BJ (cell line): Measurements from ENCODE around the gene RBBP7. TPM values are rescaled to one million over a fixed set of nuclear protein-coding genes. Genes with fewer than 3 reads are reported as not detected.

ENCODE experiments used
- CTCF ChIA-PET: fragments of 350-600 bp; formaldehyde crosslinking; extraction: SDS; loops from one replicate; lab custom pipeline; 2021; ENCODE audit warnings: antibody characterized with exemption, inconsistent platforms; lab: Yijun Ruan, JAX
- POLR2A ChIA-PET: fragments of 300-600 bp; sonication (Branson Sonifier 250); formaldehyde crosslinking; extraction: SDS; loops from one replicate; lab custom pipeline; 2021; ENCODE audit warnings: antibody characterized with exemption; lab: Charles Lee
- DNase-seq: peaks from one replicate; pipeline ENCODE4 v3.0.0-alpha.2; 2011; ENCODE audit warnings: low read depth
- H3K27me3 ChIP-seq: 2 replicates; pipeline ENCODE4 v1.6.0; 2011; ENCODE audit warnings: low read length; ENCODE audit not compliant: control insufficient read depth, insufficient read depth
- H3K36me3 ChIP-seq: 2 replicates; pipeline ENCODE4 v1.5.1; 2011; ENCODE audit warnings: low read length; ENCODE audit not compliant: control insufficient read depth, insufficient read depth
- H3K4me3 ChIP-seq: 2 replicates; pipeline ENCODE4 v1.5.1; 2011; ENCODE audit warnings: low read depth, mild to moderate bottlenecking, control low read depth, low read length
- polyA minus RNA-seq: library from RNA; depleted of rRNA, polyadenylated mRNA; stranded (reverse); fragments of >200 nt; gene quantifications from 2 replicates; pipeline ENCODE4 v1.2.3, GENCODE V29; 2011; rRNA and poly(A)+ RNA removed
- polyA plus RNA-seq: library from polyadenylated mRNA; depleted of rRNA; stranded (reverse); fragments of >200 nt; gene quantifications from 2 replicates; pipeline ENCODE4 v1.2.3, GENCODE V29; 2011; rRNA removed
- TF ChIP-seq, protein P1 (sequence below): IDR thresholded peaks from 2 replicates; pipeline ENCODE4 v1.5.1; 2011; ENCODE audit warnings: low read depth, mild to moderate bottlenecking, control low read depth, inconsistent platforms, low read length, moderate library complexity; ENCODE audit not compliant: insufficient read depth

The RBBP7 gene
- 118 and 123 TPM in 2 replicates for polyA plus RNA-seq
- polyA minus RNA-seq = 47.9 and 65.0 TPM in 2 replicates

DNA sequence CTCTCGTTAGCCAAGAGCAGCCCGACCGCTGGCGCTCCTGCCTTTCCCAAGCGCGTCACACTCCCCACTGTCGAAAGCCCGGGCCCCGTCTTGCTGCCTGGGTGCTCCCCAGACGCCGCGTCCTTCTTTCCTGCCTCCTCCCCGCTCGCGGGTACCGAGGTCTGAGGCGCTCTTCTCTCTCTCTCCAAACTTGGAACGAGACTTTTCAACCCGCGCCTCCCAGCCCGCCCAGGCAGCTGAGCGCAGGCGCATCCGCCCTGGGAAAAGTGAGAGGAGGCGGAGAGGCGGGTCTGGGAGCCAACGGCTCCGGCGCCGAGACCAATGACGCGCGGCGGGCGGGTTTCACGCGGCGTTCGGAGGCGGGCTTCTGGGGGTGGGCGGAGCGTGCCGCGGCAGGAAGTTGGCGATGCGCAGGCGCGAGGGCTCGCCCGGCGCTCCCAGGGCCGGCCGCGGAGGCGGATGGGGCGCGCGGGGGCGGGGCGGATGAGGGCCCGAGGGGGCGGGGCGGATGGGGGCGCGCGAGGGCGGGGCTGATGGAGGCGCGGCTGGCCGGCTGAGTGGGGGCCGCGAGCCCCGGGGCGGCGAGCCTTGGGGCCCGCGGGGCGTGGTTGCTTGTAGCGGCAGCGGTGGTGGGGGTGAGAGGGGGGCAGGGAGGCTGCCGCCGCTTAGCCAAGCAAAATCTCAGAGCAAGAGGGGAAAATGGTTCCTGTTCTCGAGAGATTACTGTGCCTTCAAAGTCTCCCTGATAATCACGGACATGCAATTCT is at the start of gene RBBP7:
Gene RBBP7, minus strand, starts transcription at position 268 of the 767 bp plus-strand sequence. CDS start 309 bp downstream, outside the sequence.
- peak within 1 kb of the TSS; percentile 77 for H3K4me3 ChIP-seq
- no peaks in the 10 kb centered on the region for H3K36me3 ChIP-seq
- no peaks in the 10 kb centered on the region for H3K27me3 ChIP-seq
- peak; percentile 46 for DNase-seq
- CTCF ChIA-PET = interaction anchor here (1.0 to 1.9 kb wide), 2 partner anchors 12 to 15 kb away, joined by 3 to 9 read pairs; no protein-coding TSS in a partner anchor
- POLR2A ChIA-PET = no interaction called here
- TF ChIP-seq, protein P1, sequence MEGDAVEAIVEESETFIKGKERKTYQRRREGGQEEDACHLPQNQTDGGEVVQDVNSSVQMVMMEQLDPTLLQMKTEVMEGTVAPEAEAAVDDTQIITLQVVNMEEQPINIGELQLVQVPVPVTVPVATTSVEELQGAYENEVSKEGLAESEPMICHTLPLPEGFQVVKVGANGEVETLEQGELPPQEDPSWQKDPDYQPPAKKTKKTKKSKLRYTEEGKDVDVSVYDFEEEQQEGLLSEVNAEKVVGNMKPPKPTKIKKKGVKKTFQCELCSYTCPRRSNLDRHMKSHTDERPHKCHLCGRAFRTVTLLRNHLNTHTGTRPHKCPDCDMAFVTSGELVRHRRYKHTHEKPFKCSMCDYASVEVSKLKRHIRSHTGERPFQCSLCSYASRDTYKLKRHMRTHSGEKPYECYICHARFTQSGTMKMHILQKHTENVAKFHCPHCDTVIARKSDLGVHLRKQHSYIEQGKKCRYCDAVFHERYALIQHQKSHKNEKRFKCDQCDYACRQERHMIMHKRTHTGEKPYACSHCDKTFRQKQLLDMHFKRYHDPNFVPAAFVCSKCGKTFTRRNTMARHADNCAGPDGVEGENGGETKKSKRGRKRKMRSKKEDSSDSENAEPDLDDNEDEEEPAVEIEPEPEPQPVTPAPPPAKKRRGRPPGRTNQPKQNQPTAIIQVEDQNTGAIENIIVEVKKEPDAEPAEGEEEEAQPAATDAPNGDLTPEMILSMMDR = no peak

DNA sequence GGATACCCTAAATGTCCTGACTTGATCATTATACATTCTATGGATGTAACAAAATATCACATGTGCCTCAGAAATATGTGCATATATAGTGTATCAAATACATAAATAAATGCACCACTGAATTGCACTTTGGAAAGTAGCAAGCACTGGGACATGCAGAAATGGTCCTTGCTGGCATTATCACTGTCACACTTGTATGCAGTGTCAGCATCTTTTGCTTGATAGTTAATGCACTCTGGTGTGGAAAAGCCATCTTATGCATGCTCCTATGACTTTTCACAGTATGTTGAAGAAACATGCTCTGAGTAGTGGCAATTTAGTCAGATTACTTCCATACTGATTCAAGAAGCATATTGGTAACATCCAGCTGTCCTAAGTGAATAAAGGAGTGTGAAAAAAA is 48.8 kb upstream of the RBBP7 start:
- Histone ChIP-seq H3K4me3 (no peak overlapping the region), H3K36me3 (no peaks in the 10 kb centered on the region), H3K27me3 (no peaks in the 10 kb centered on the region)
- TF ChIP-seq, protein P1 = no peak
- CTCF ChIA-PET = no interaction called here
- DNase-seq = no peak
- POLR2A ChIA-PET = no interaction called here

DNA sequence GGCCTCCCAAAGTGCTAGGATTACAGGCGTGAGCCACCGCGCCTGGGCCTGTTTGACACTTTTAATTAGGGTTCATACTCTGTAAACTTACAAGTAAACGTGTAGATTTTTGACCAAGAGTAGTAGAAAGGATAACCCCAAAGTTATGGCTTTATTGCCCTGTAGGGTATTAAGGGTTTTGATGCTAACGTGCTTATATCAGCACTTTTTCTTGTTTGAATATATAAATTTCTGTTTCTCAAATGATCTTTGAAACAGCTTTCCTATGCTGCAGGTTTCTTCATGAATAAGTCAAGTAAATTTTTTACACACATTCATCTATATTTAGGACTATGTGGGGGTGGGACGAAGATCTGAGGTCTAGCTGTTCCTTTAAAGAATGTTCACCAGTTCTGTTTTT is 47.0 kb upstream of the RBBP7 start:
- CTCF ChIA-PET = no interaction called here

DNA sequence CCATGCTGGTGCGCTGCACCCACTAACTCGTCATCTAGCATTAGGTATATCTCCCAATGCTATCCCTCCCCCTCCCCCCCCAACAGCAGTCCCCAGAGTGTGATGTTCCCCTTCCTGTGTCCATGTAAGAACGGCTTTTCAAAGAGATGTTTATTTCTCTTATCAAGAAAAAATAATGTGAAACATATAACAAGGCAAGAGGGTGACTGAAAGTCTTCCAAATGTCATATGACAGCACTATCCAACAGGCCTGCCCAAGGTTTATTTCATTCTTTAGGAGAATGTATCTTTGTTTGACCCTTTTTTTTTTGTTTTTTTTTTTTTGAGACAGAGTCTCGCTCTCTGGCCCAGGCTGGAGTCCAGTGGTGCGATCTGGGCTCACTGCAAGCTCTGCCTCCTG is 46.4 kb upstream of the RBBP7 start:
- TF ChIP-seq, protein P1 = no peak
- POLR2A ChIA-PET = no interaction called here
- Histone ChIP-seq H3K27me3 (no peaks in the 10 kb centered on the region), H3K4me3 (no peak overlapping the region), H3K36me3 (no peaks in the 10 kb centered on the region)
- CTCF ChIA-PET = no interaction called here
- DNase-seq = no peak

More for the DNA sequence above, 47.0 kb upstream of the RBBP7 start:
- no peak overlapping the region for H3K4me3 ChIP-seq
- POLR2A ChIA-PET = no interaction called here
- no peak for DNase-seq
- TF ChIP-seq, protein P1 = no peak
- H3K27me3 ChIP-seq = no peaks in the 10 kb centered on the region
- H3K36me3 ChIP-seq = no peaks in the 10 kb centered on the region

DNA sequence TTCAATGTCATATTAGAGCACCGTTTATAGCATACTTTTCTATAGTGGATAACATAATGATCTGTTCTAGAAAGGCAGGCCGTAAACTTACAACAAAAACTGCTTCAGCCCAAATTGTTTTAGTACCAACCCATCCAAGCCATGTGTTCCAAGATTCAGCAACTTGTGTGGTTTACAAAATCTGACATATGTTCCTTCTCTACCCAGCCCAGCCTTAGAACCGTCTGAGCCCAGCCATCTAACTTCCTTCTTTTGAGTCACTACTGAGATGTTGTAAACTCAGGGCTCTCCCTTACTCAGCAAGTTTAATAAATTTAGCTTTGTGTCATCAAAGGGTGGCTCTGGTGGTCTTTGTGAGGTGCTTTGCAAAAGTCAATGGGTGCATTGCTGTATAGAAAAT is 43.9 kb upstream of the RBBP7 start:
- ChIA-PET CTCF (no interaction called here), POLR2A (no interaction called here)
- no peak overlapping the region for H3K4me3 ChIP-seq
- TF ChIP-seq, protein P1 = no peak
- H3K36me3 ChIP-seq = no peaks in the 10 kb centered on the region
- no peaks in the 10 kb centered on the region for H3K27me3 ChIP-seq
- DNase-seq = no peak
